Measurements from ENCODE around the gene INSR. TPM values are rescaled to one million over a fixed set of nuclear protein-coding genes. Genes with fewer than 3 reads are reported as not detected.
A peak's percentile ranks its signal among the peaks of the same experiment; 100 is the strongest.

The INSR gene
- total RNA-seq, 2 donors from 2014 or later, result 58.7 to 62.2 TPM

DNA sequence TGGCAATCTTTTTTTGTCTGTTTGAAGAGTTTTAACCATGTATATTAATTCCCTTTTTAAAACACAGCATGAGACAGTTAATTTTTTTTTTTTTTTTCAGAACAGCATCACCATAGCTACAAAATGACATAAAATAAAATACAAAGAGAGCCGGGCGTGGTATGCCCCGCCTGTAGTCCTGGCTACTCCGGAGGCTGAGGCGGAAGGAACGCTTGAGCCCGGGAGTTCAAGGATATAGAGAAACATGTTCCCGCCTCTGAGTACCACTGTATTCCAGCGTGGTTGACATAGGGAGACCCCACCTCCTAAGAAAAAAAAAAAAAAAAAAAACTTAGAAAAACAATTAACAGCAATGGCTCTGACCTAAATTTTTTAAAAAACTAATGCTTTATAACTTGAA lies 10.0 kb upstream of the INSR start:
- TF ChIP-seq, protein P1, sequence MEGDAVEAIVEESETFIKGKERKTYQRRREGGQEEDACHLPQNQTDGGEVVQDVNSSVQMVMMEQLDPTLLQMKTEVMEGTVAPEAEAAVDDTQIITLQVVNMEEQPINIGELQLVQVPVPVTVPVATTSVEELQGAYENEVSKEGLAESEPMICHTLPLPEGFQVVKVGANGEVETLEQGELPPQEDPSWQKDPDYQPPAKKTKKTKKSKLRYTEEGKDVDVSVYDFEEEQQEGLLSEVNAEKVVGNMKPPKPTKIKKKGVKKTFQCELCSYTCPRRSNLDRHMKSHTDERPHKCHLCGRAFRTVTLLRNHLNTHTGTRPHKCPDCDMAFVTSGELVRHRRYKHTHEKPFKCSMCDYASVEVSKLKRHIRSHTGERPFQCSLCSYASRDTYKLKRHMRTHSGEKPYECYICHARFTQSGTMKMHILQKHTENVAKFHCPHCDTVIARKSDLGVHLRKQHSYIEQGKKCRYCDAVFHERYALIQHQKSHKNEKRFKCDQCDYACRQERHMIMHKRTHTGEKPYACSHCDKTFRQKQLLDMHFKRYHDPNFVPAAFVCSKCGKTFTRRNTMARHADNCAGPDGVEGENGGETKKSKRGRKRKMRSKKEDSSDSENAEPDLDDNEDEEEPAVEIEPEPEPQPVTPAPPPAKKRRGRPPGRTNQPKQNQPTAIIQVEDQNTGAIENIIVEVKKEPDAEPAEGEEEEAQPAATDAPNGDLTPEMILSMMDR (IDR thresholded peaks at IDR 0.05), result no peak
- peaks cover 4% of the 10 kb centered on the region for H3K4me1 ChIP-seq
- H3K9ac ChIP-seq (ENCODE audit: low read depth in 2 of 2, low read length in 2 of 2), result no peak overlapping the region
- H3K9me3 ChIP-seq, result no peaks in the 10 kb centered on the region
- intact Hi-C loops (cut with DNase I), result no loop called here
- H3K27me3 ChIP-seq, result no peaks in the 10 kb centered on the region
- H3K27ac ChIP-seq, result no peak overlapping the region
- H3K4me3 ChIP-seq, result no peak overlapping the region
- H3K36me3 ChIP-seq, result no peaks in the 10 kb centered on the region
- DNase-seq, result peak; percentile 77

DNA sequence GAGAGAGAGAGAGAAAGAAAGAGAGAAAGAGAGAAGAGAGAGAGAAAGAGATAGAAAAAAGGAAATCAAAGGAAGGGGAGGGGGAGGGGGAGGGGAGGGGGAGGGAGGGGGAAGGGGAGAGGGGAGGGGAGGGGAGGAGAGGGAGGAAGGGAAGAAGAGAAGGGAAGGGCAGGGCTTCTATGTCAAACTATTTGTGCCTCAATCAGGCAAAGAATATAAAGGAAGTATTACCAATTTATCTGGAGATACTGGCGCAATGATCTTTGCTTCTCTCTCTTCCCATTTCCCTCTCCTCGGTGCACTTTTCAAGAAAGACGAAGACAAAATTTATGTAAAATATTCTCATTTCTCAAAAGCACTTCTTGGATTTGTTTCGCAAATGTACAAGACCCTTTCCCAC lies 9.3 kb upstream of the INSR start:
- Histone ChIP-seq H3K36me3 (no peaks in the 10 kb centered on the region), H3K4me1 (peaks cover 4% of the 10 kb centered on the region), H3K27ac (no peak overlapping the region), H3K9me3 (no peaks in the 10 kb centered on the region), H3K27me3 (no peaks in the 10 kb centered on the region), H3K4me3 (no peak overlapping the region), H3K9ac (ENCODE audit: low read depth in 2 of 2, low read length in 2 of 2) (no peak overlapping the region)
- TF ChIP-seq, protein P1 (IDR thresholded peaks at IDR 0.05), result no peak
- intact Hi-C loops (cut with DNase I), result no loop called here
- no peak for DNase-seq

DNA sequence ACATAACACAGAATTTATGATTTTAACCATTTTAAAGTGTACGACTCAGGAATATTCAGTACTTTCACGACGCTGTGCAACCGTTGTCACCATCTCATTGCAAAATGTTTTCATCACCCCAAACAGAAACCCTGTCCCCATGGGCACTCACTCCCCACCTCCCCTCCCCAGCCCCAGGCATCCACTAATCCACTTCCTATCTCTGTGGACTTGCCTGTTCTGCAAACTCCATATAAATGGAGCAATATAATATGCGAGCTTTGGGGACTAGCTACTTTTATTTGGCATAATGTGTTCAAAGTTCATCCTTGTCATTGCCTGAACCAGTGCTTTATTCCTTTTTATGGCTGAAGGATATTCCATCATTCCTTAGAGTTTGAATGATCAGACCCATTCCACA lies 7.3 kb upstream of the INSR start:
- DNase-seq, result peak; percentile 54
- Histone ChIP-seq H3K27ac (peak overlapping the region; percentile 44), H3K36me3 (no peaks in the 10 kb centered on the region), H3K9ac (ENCODE audit: low read depth in 2 of 2, low read length in 2 of 2) (no peak overlapping the region), H3K4me3 (no peak overlapping the region), H3K9me3 (no peaks in the 10 kb centered on the region), H3K27me3 (no peaks in the 10 kb centered on the region), H3K4me1 (peaks cover 4% of the 10 kb centered on the region)
- TF ChIP-seq, protein P1 (IDR thresholded peaks at IDR 0.05), result no peak
- intact Hi-C loops (cut with DNase I), result no loop called here

DNA sequence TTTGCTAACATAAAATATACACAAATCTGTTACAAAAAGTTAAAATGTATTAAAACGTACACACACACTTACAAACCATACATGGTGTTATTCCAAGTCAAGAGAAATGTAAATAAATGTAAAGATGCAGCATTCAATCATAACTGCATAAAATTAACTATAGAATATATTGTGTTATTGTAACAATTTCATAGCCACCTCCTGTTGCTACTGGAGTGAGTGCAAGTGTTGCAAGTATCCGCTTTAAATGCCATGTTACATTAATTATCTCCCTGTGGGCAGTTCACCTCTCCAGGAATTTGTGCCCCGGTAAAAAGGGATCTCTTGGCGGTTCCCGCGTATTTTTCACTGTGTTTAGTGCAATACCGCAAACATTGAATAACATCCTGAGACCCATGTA lies 3.5 kb upstream of the INSR start:
- Histone ChIP-seq H3K4me3 (no peak overlapping the region), H3K36me3 (no peaks in the 10 kb centered on the region), H3K9me3 (no peaks in the 10 kb centered on the region), H3K27me3 (no peaks in the 10 kb centered on the region), H3K27ac (no peak overlapping the region), H3K4me1 (peaks cover 7% of the 10 kb centered on the region), H3K9ac (ENCODE audit: low read depth in 2 of 2, low read length in 2 of 2) (no peak overlapping the region)
- intact Hi-C loops (cut with DNase I), result no loop called here
- TF ChIP-seq, protein P1 (IDR thresholded peaks at IDR 0.05), result no peak
- DNase-seq, result no peak

DNA sequence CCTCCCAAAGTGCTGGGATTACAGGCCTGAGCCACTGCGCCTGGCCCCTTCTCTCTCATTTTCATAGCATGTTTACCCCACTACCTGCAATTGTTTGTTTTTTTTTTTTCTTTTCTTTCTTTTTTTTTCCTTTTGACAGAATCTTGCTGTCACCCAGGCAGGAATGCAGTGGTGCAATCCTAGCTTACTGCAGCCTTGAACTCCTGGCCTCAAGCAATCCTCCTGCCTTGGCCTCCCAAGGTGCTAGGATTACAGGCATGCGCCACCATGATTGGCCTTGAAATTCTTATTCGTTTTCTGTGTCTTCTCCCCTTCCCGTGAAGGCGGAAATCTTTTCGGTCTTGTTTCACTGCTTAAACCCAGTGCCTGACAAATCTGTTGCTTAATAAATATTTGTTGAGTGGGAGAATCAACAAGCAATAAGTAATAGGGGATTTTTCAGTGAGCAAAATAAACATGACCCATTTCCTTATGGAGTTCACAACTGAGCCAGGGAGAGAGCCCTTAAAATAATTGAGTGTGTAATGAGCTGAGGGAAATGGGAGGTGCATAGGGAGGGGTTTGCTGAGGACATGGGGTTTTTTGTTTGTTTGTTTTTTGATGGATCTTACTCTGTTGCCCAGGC lies 1.8 kb upstream of the INSR start:
- Histone ChIP-seq H3K9ac (ENCODE audit: low read depth in 2 of 2, low read length in 2 of 2) (no peak overlapping the region), H3K27me3 (no peaks in the 10 kb centered on the region), H3K4me1 (peaks cover 7% of the 10 kb centered on the region), H3K4me3 (no peak overlapping the region), H3K27ac (no peak overlapping the region), H3K9me3 (no peaks in the 10 kb centered on the region), H3K36me3 (no peaks in the 10 kb centered on the region)
- no peak for DNase-seq
- intact Hi-C loops (cut with DNase I), result no loop called here
- TF ChIP-seq, protein P1 (IDR thresholded peaks at IDR 0.05), result no peak

Measured in colonic mucosa (tissue), 4 donors.